HuH-7 (cell line): Measurements from ENCODE around the gene MED16.

Experiments used
- DNase-seq: peaks from one replicate; pipeline ENCODE4 v3.0.0; 2011; ENCODE audit warnings: low spot score

MED16 gene

DNA sequence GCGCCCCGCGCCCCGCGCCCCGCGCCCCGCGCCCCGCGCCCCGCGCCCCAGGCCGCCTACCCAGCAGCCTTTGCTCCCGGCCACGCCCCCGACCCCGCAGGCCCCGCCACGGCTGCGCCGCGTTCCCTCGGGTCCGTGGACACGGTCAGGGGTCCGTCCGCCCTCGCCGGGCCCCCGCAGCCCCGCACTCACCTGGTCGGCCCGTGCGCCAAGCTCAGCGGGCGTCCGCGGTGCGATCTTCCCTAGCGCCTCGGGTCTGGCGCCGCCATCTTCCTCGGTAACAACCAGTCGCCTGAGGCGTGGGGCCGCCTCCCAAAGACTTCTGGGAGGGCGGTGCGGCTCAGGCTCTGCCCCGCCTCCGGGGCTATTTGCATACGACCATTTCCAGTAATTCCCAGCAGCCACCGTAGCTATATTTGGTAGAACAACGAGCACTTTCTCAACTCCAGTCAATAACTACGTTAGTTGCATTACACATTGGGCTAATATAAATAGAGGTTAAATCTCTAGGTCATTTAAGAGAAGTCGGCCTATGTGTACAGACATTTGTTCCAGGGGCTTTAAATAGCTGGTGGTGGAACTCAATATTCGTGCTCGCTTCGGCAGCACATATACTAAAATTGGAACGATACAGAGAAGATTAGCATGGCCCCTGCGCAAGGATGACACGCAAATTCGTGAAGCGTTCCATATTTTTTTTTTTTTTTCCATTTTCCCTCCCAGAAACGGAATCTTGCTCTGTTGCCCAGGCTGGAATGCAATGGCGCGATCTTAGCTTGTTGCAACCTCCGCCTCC, at the start of gene MED16, which contains the start of gene RNU6-9:
Gene MED16, minus strand, starts transcription at position 294 of the 796 bp plus-strand sequence. CDS start 2,056 bp downstream, outside the sequence.
Gene RNU6-9, plus strand, starts transcription at position 591 of the 796 bp plus-strand sequence.
- DNase-seq: peak; percentile 93

DNA sequence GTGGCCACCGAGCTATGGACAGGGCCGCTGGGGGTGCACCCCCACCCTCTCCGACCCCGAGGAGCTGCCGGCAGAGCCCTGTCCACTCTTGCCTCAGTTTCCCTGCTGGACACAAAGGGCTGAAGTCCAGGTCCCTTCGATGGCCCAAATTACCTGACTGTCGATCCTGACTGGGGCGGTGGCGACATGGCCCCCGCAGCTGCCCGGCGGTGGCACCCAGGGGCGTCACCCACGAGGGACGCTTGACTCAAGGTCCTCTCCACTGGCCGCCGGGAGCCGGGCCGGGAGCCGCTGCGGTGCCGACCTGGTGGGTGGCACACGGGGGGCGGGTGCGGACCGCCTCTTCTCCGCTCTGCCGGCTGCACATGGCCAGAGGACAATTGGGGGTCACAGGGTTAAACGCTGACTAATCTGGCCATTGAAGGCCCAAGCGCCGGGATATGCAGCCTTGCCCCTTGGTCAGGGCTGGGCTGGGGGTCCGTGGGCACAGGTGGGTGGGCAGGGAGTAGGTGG, 49.2 kb upstream of the MED16 start:
- no peak for DNase-seq

GRCh38 chr19:941292-942132, 48.5 kb upstream of the MED16 start:
- DNase-seq: no peak

DNA sequence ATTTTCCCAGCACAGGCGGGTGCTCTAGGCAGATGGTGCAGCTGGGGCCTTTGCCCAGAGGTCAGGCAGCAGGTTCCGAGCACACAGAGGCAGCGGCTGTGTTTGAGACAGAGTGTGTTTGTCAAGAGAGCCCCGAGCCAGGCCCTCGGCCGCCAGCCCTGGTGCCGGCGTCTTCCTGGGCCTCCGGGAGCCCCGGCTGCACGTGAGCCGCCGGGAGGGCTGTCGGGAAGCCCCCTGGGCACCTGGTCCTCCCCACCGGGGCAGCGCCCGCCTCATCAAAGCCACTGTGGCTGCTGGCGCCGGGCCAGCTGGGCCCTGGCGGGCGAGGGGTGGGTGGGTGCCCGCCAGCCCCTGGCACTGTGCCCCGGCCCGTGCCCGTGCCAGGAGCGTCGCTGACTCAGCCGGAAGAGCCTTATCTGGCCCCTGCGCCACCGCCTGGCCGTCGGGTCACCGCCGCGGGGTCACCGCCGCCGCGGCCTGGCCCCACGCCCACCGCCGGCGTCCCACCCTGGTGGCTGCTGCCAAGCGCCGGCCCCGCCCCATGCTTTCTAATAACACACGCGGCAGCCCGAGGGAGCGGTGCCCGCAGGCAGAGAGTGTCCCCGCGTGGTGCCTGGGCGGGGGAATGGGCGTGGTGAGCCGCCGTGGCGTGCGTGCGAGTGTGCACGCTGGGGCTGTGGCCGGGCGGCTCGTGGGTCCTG, 47.8 kb upstream of the MED16 start:
- no peak for DNase-seq

GRCh38 chr19:939922-940321, 46.9 kb upstream of the MED16 start:
- no peak for DNase-seq

DNA sequence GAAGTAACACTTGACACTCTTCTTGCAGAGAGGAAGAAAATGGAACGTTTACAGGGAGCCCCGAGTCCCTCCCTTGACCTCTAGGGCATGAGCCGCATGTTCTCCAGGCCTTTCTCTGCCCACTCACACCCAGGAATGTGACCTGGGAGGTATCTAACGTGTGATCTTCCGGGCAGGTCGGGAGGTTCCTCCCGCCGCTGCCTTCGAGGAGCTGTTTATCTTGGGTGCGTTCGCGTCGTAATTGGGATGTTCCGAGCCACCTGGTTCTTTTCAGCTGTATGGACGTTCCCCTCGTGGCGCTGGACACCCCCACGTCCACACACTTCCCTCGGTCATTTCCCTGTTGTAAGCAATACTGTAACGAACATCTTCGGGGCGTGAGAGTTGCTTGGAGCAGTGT, 46.5 kb upstream of the MED16 start:
- DNase-seq: no peak

DNA sequence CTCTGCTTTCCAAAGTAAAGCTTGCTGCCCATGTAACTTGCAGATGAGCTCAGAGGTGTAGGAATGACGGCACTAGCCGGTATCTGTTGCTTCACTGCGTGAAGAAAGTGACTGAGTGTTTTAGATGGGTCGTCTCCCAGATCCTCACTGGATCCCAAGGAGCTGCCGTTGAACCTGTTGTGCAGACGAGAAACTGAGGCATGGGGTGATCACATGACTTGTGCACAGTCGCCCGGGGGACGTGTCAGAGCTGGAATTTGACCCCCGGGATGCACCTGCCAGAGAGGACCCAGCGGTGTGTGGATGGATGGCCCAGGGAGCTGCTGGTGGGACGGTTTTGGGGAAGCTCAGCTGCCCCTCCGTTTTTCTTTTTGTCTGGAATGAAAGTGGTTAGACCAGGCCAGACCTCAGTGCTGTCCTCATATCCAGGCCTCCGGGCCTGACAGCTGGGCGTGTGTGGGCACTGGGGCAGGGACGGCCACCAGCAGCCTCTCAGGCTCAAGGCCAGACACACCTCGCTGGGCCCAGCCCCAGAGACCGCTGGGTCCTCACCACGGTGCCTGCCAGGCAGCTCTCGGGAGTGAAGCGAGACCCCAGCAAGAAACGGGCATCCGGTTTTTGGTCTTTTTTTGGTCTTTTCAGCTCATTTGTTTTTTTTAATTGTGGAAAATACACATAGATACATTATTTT, 45.4 kb upstream of the MED16 start:
- DNase-seq: no peak

DNA sequence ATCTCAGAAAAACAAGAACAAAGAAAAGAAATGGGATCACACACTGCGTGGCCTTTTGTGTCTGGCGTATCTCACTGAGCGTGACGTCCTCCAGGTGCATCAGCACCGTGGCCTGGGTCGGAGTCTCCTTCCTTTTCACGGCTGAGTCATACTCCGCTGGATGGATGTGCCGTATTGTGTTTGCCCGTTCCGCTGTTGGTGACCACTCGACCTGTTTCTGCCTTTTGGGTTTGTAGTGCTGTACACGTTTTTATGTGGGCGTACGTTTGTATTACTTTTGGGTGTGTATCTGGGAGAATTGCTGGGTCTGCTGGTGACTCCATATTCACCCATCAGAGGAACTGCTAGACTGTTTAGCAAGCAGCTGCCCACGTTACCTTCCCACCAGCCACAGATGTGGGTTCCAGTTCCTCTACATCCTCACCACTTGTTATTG, 44.3 kb upstream of the MED16 start:
- no peak for DNase-seq

- no peak for DNase-seq
Observed at GRCh38 chr19:936175-936546, 43.2 kb upstream of the MED16 start.

DNA sequence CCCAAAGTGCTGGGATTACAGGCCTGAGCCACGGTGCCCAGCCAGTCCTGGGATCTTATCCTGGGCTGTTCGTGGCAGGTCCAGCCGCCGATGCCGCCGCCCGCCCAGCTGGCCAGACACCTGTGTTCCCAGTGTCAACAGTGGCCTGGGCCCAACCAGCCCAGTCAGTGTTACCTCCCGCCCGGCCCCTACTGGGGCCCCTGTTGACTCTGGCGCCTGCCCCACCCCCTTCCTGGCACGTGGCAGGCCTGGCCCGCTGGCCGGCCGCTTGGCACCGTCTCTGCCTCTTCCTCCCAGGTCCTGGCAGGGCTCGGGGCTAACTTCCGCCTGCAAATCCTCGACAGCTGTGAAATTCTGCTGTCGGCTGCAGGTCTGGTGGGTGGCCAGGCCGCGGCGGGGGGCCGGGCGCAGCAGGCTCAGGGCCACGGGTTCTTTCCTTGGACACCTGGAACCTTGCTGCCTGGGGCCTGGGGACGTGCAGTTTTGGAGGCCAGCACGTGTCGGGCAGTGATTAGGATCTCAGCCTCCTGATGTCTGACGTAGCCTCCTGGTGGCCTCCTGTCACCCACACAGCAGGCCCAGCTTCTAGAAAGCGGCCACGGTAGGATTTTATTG, 42.0 kb upstream of the MED16 start:
- no peak for DNase-seq

DNA sequence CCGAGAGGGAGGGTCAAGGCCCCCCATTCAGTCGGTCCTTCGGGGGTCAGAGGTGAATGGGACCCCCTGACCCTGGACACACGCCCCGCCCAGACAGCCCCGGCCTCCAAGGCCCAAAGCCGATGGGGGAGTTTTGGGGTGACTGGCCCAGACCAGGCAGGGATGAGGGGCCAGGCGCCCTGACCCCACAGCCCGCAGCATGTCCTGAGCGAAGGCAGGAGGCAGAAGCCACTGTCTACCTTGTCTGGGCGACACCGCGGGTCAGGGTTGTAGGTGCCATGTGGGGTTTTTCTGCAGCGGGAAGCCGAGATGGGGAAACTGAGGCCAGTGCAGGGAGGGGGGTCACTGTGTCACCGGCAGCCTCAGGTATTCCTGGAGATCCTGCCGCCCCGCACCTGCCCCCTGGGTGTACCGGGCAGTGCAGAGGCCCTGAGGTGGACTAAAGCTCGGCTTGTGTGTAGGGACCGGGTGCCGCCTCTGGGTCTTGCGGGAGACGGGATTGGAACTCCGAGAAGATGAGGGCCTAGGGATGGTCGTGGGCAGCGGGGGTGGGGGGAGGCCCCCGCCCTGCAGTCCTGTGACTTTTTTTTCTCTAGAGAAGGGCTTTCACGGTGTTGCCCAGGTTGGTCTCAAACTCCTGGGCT, 41.3 kb upstream of the MED16 start:
- DNase-seq: no peak

GRCh38 chr19:933553-933882, 40.5 kb upstream of the MED16 start:
- no peak for DNase-seq

DNA sequence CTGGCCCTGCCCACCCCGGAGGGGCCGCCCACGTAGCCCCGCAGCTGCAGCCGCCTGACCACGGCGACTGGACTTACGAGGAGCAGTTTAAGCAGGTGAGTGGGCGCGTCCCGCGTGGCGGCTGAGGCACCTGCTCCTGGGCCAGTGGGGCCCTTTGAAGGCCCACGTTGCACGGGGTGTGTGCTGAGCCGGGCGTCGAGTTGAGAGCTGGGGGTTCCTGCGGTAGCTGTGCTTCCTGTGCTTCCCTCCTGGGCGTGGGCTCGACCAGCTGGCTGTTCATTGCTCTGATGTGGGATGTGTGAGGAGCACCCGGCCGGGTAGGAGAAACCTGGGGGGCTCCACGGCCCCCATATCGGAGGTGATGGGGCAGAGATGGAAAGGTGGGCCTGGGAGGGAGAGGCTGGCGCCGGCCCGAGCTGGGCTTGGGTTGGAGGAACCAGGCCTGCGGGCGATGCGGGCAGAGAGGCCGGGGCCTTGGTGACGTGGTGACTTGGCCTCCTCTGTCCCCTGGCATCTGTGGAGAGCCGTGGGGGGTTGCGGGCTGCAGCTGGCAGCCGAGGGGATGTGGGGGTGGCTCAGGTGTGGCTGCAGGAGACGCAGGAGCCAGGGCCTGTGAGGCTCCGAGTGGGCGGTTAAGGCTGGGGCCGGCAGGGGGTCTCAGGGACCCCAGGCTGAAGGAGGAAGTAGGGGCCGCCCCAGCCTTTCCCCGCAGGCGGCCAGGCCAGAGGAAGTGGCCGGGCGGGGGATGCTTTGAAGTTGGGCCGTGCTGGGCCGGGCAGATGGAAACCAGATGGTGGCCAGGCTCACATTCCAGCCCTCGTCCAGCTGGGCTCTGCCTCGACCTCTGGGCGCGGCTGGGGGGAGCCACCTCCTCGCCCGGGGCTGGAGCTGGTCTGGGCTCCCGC, 39.9 kb upstream of the MED16 start:
- DNase-seq: no peak

- DNase-seq: no peak
Observed at GRCh38 chr19:931860-932647, 39.1 kb upstream of the MED16 start.

DNA sequence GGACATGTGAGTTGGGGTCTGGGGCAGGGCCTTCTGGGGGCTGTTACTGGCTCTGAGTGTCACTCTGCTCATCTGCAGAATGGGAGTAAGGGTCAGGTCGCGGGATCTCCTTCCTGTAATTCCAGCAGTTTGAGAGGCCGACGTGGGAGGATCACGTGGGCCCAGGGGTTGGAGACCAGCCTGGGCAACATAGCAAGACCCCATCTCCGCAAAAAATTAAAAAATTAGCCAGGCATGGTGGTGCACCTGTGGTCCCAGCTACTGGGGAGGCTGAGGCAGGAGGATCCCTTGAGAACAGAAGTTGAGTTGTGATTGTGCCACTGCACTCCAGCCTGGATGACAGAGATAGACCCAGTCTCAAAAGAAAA, 36.9 kb upstream of the MED16 start:
- no peak for DNase-seq

DNA sequence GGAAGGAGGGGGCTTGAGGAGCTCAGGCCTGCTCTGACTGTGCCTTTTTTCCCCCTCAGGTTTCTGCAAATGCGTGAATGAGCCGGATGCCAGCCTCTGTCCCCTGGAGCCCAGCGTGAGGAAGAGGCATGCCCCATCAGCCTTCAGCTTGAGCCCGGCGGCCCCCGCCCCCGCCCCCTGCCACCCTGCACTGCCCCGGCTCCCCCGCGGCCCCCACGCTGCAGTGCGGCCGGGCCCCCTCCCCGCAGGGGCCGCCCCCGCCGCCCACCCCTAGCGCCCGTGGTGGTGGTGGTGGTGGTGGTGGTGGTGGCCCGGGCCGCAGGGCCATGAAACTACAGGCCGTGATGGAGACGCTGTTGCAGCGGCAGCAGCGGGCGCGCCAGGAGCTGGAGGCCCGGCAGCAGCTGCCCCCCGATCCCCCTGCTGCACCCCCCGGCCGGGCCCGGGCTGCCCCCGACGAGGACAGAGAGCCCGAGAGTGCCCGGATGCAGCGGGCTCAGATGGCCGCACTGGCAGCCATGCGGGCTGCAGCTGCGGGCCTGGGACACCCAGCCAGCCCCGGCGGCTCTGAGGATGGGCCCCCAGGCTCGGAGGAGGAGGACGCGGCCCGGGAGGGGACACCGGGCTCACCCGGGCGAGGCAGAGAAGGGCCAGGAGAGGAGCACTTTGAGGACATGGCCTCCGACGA, 36.4 kb upstream of the MED16 start:
- no peak for DNase-seq

DNA sequence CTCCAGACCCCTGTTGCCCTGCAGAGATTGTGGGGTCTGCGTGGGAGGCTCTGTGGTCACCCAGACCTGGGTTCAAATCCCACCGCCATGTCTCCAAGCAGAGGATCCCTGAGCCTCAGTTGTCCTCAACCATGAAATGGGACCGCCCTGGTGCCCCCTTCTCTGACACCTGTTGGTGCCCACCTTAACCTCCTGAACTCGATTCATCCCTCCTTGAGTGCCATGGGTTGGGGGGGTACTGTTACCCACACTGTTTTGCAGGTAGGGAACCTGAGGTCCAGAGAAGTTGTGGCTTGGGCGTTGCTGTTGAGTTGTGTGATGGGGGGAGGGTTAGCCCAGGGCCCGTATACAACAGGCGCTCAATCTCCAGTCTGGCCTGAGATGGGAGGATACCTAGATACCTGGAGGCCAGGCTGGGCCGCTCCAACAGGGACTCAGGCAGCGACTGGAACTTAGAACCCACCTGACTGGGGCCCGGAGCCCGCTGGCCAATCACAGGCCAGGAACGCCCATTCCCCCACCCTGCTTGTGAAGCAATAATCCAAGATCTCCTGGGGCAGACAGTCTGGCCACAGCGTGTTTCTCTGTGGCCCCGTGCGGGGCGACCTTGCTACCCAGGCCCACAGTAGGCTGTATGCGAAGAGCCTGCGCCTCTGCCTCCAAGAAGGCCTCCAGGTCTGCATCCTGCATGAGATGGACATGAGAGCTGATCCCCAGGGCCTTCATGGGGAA, 35.6 kb upstream of the MED16 start:
- peak; percentile 94 for DNase-seq
